K562 (cell line): ENCODE results near the gene PRKCB. TPM values are rescaled to one million over a fixed set of nuclear protein-coding genes. Genes with fewer than 3 reads are reported as not detected.

ENCODE experiments used
- ATAC-seq: fragments of 200-7000 bp; cut with Tn5 transposase; 3 replicates; pipeline ENCODE4 v1.9.1; 2020; ENCODE audit warnings: moderate library complexity
- BruUV-seq: library from RNA; stranded (reverse); fragments of 400-500 nt; replicated peaks from 2 replicates; lab custom pipeline; 2021; lab: Mats Ljungman, UMichigan
- CTCF ChIA-PET: fragments of 300-600 bp; formaldehyde crosslinking; extraction: SDS; loops from one replicate; lab custom pipeline; 2021; ENCODE audit warnings: low intra/inter-chr PET ratio; lab: Yijun Ruan, JAX
- POLR2A ChIA-PET: fragments of 300-600, 350-650 bp; sonication (Branson Sonifier 250); formaldehyde crosslinking; extraction: SDS; loops from one replicate; lab custom pipeline; 2021; ENCODE audit warnings: antibody characterized with exemption, inconsistent platforms; lab: Yijun Ruan, JAX
- DNase-seq, 4 experiments: peaks; one replicate each; pipeline versions ENCODE4 v3.0.0 to v3.0.0-alpha.2; 2011 to 2018; ENCODE audit warnings: low spot score in 3 of 4, mixed read lengths in 3 of 4; ENCODE audit errors: extremely low read depth in 1 of 4
- FAIRE-seq: peaks from 2 replicates; lab custom pipeline; 2011; peaks lifted over from hg19 to GRCh38; lab: Jason Lieb, UNC
- H2AFZ ChIP-seq: 2 replicates; pipeline ENCODE4 v1.6.0; 2011; ENCODE audit warnings: low read depth, low read length, control low read depth, inconsistent platforms
- H3K27ac ChIP-seq: fragments of 200-600 bp; 3 replicates; pipeline ENCODE4 v1.8.0; 2011; ENCODE audit warnings: low read depth, mild to moderate bottlenecking, control low read depth, inconsistent platforms, low read length, moderate library complexity, mixed read lengths; ENCODE audit errors: extremely low read depth
- H3K27me3 ChIP-seq, 2 experiments: fragments of 300-600 bp in 1 of 2; 2 replicates in 1 of 2; 3 replicates in 1 of 2; pipeline versions ENCODE4 v1.6.0 to v1.8.0; 2011; ENCODE audit warnings: inconsistent platforms in 2 of 2, low read length in 2 of 2, mild to moderate bottlenecking in 1 of 2, mixed read lengths in 1 of 2, moderate library complexity in 1 of 2; ENCODE audit not compliant: control insufficient read depth in 2 of 2, insufficient read depth in 2 of 2
- H3K36me3 ChIP-seq: fragments of 300-600 bp; 3 replicates; pipeline ENCODE4 v1.8.0; 2011; ENCODE audit warnings: mild to moderate bottlenecking, low read length, inconsistent platforms; ENCODE audit not compliant: control insufficient read depth, insufficient read depth
- H3K4me1 ChIP-seq, 2 experiments: fragments of 200-600 bp in 1 of 2; replicated peaks in 1 of 2; 2 replicates in 1 of 2; 3 replicates in 1 of 2; pipeline versions ENCODE4 v1.5.1 to v1.8.0; 2011; ENCODE audit warnings: inconsistent platforms in 2 of 2, low read length in 2 of 2, mild to moderate bottlenecking in 1 of 2, mixed read lengths in 1 of 2, moderate library complexity in 1 of 2; ENCODE audit not compliant: control insufficient read depth in 2 of 2, insufficient read depth in 2 of 2
- H3K4me2 ChIP-seq: 2 replicates; pipeline ENCODE4 v1.6.1; 2011; ENCODE audit warnings: low read length, control low read depth, inconsistent platforms, mixed read lengths; ENCODE audit not compliant: insufficient read depth
- H3K4me3 ChIP-seq: fragments of 200-600 bp; sonication (generic), shearing (Covaris generic); 2 replicates; pipeline ENCODE4 v1.5.1; 2016; ENCODE audit warnings: control low read depth, inconsistent platforms
- H3K79me2 ChIP-seq: fragments of 200-600 bp; 3 replicates; pipeline ENCODE4 v1.8.0; 2011; ENCODE audit warnings: low read length, inconsistent platforms; ENCODE audit not compliant: control insufficient read depth, insufficient read depth
- H3K9ac ChIP-seq, 2 experiments: 2 replicates each; pipeline versions ENCODE4 v1.6.0 to v1.6.1; 2011; ENCODE audit warnings: low read depth in 2 of 2, low read length in 2 of 2, control low read depth in 1 of 2, inconsistent platforms in 1 of 2, mild to moderate bottlenecking in 1 of 2, mixed read lengths in 1 of 2; ENCODE audit not compliant: insufficient read depth in 1 of 2
- H3K9me1 ChIP-seq: one replicate; pipeline ENCODE4 v1.6.0; 2011; ENCODE audit warnings: inconsistent platforms, mild to moderate bottlenecking, low read length, moderate library complexity; ENCODE audit not compliant: control insufficient read depth, insufficient read depth
- H3K9me3 ChIP-seq: replicated peaks from 2 replicates; pipeline ENCODE4 v1.5.1; 2011; ENCODE audit warnings: low read depth, low read length, inconsistent platforms; ENCODE audit not compliant: control insufficient read depth, insufficient read depth
- H4K20me1 ChIP-seq: replicated peaks from 2 replicates; pipeline ENCODE4 v1.6.1; 2011; ENCODE audit warnings: low read length, inconsistent platforms, mixed read lengths; ENCODE audit not compliant: control insufficient read depth, insufficient read depth
- BCOR ChIP-seq: fragments of 450-650 bp; IDR thresholded peaks from 2 replicates; pipeline ENCODE4 v1.6.1; 2016
- CBFA2T3 ChIP-seq: fragments of 450-650 bp; IDR thresholded peaks from 2 replicates; pipeline ENCODE4 v1.6.1; 2017
- CREM ChIP-seq: IDR thresholded peaks from 2 replicates; pipeline ENCODE4 v1.6.1; 2014; ENCODE audit warnings: antibody characterized with exemption, low read depth
- ILK ChIP-seq: fragments of 450-650 bp; IDR thresholded peaks from 2 replicates; pipeline ENCODE4 v1.6.1; 2016; ENCODE audit warnings: missing genetic modification characterization, low read depth, mild to moderate bottlenecking, missing compliant biosample characterization, moderate library complexity, borderline replicate concordance
- MECOM ChIP-seq: fragments of 250-450 bp; sonication (Bioruptor Pico); IDR thresholded peaks from 2 replicates; pipeline ENCODE4 v1.8.0; 2022; ENCODE audit warnings: inconsistent platforms
- NR2C2 ChIP-seq, 2 experiments: fragments of 200-800 bp in 1 of 2; sonication (Bioruptor generic) in 1 of 2; sonication (generic) in 1 of 2; formaldehyde crosslinking in 1 of 2; IDR thresholded peaks; 2 replicates each; pipeline versions ENCODE4 v1.6.1 to v1.8.0; 2016 to 2022; ENCODE audit warnings: mild to moderate bottlenecking in 1 of 2, missing compliant biosample characterization in 1 of 2, missing genetic modification characterization in 1 of 2, missing genetic modification reagents in 1 of 2
- RCOR1 ChIP-seq, 2 experiments: IDR thresholded peaks; 2 replicates each; pipeline ENCODE4 v1.6.1; 2012; ENCODE audit warnings: low read depth in 2 of 2, low read length in 2 of 2, borderline replicate concordance in 1 of 2, improper control_type of control experiment in 1 of 2
- TEAD1 ChIP-seq, 2 experiments: fragments of 450-650 bp in 1 of 2; sonication (generic) in 1 of 2; formaldehyde crosslinking; IDR thresholded peaks; 2 replicates each; pipeline versions ENCODE4 v1.4.0 to v1.8.0; 2020 to 2022; ENCODE audit warnings: mild to moderate bottlenecking in 2 of 2, missing genetic modification reagents in 1 of 2
- ZNF12 ChIP-seq: sonication (generic); formaldehyde crosslinking; IDR thresholded peaks from 2 replicates; pipeline ENCODE4 v1.4.0; 2020; ENCODE audit warnings: mild to moderate bottlenecking, missing genetic modification reagents
- ZNF408 ChIP-seq: fragments of 250-450 bp; sonication (Bioruptor Pico); IDR thresholded peaks from 2 replicates; pipeline ENCODE4 v1.4.0; 2020; ENCODE audit warnings: low read depth, mild to moderate bottlenecking, moderate library complexity
- WGBS: fragments of 100-300 bp; shearing (Covaris generic); methylation state at CpG from one replicate; pipeline ENCODE4 v1.1.6; 2016; ENCODE audit warnings: low coverage, mixed read lengths; ENCODE audit not compliant: insufficient coverage; ENCODE audit errors: missing lambda C conversion rate; 5-methylcytosine and 5-hydroxymethylcytosine counted together
- in situ Hi-C: fragments of 300-500 bp; cut with MboI; formaldehyde crosslinking; loops from 4 replicates; pipeline ENCODE4 v1.15.0; 2018; ENCODE audit warnings: inconsistent platforms, mixed read lengths
- intact Hi-C: fragments of 100-400 bp; cut with micrococcal nuclease; formaldehyde crosslinking; loops from 2 replicates; pipeline ENCODE4 v1.14.2; 2022
- polyA plus RNA-seq, 8 experiments: library from polyadenylated mRNA; depleted of rRNA in 4 of 8; stranded (reverse) in 5 of 8; unstranded in 3 of 8; fragments of >200 nt; fragmentation: Nextera tagmentation in 2 of 8; fragmentation: Illumina TruSeq in 1 of 8; extraction: Ambion mirVana in 2 of 8; extraction: Trizol in 1 of 8; gene quantifications; 2 replicates each; pipeline versions ENCODE4 v1.2.1 to v1.2.3, GENCODE V29; 2011 to 2014; ENCODE audit warnings: inconsistent platforms in 1 of 8, missing spikeins in 1 of 8
- total RNA-seq, 7 experiments: library from RNA; depleted of rRNA in 6 of 7; stranded (reverse); fragments of >200 nt in 6 of 7; fragmentation: Illumina TruSeq in 2 of 7; extraction: Trizol in 2 of 7; gene quantifications; 2 replicates each; pipeline versions ENCODE4 v1.2.1 to v1.2.3, GENCODE V29; 2011 to 2021; ENCODE audit warnings: low replicate concordance in 1 of 7
- TF ChIP-seq, protein P1 (sequence below): fragments of 450-650 bp; IDR thresholded peaks from 2 replicates; pipeline ENCODE4 v1.6.1; 2016; ENCODE audit warnings: antibody characterized with exemption
- TF ChIP-seq, protein P2 (sequence below), 2 experiments: fragments of 450-650 bp in 1 of 2; sonication (generic) in 1 of 2; formaldehyde crosslinking in 1 of 2; IDR thresholded peaks in 1 of 2; conservative IDR thresholded peaks in 1 of 2; 2 replicates each; pipeline versions ENCODE4 v1.6.1 to v1.8.1; 2016 to 2023; ENCODE audit warnings: mild to moderate bottlenecking in 2 of 2, moderate library complexity in 2 of 2, inconsistent platforms in 1 of 2, missing genetic modification reagents in 1 of 2

Gene PRKCB
- total and polyA plus RNA-seq, 9 of the 15 experiments (the other 6 are each of a cell fraction or from before 2014, with no cell fraction given), result 49.9 to 276 (median 148) TPM

DNA sequence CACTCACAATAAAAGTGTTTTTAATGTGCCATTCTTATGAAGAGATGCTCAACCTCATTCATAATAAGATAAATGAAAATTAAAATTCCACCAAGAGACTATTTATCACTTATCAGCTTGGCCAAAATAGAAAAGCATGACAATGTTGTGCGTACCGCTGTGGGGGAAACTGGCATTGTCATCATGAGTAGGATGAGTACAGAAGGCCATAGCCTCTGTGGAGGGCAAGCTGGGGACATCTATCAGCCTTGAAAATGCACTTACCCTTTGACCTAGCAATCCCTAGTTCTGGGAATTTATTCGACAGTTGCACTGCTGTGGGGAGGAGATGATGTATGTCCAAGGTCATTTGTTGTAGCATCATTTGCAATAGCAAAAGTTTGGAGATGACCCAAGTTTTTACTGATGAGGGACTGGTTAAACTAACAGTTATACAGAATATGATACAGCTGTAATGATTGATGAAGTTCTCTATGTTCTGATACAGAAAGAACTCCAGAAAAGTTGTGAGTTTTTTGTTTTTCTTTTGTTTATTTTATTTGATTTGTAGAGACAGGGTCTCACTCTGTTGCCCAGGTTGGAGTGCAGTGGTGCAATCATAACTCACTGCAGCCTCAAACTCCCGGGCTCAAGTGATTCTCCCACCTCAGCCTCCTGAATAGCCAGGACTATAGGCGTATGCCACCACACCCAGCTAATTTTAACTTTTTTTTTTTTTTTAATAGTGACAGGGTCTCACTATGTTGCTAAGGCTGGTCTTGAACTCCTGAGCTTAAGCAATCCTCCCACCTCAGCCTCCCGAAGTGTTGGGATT, 13.7 kb upstream of the PRKCB start:
- Histone ChIP-seq H3K9ac (peak overlapping the region in 1 of 2 experiments; percentile 44; a peak in 2 of 4 replicates), H2AFZ (0 out of 2 replicates have a peak overlapping the region, but pooled peaks have one; percentile 76), H3K27me3 (no peaks in the 10 kb centered on the region), H3K79me2 (no peaks in the 10 kb centered on the region), H3K4me2 (peak overlapping the region; percentile 33; the same call in 1 of the 2 replicates), H3K36me3 (no peaks in the 10 kb centered on the region; the same call in 2 of the 3 replicates), H3K4me1 (peaks cover 28 to 50% of the 10 kb centered on the region in 2 experiments), H3K27ac (peak overlapping the region; percentile 82), H3K9me3 (peaks cover 11% of the 10 kb centered on the region), H3K4me3 (no peak overlapping the region), H4K20me1 (no peaks in the 10 kb centered on the region), H3K9me1 (no peaks in the 10 kb centered on the region)
- FAIRE-seq (peak; percentile 99), DNase-seq (peak; percentile 84 to 97 (median 87)), ATAC-seq (peak; percentile 89)
- in situ Hi-C loops, result no loop called here
- WGBS, result 6% methylated on average over 6 of the region's 6 CpGs
- POLR2A ChIA-PET, result interaction anchor here (0.7 to 2.8 kb wide), 8 partner anchors 8 to 37 kb away, joined by 3 to 14 read pairs (median 4); partner anchors contain the start of gene PRKCB
- BruUV-seq, result no TSS peak
- intact Hi-C loops, result loop anchor here (2.0 kb wide), 1 partner anchor 17 kb away; no protein-coding TSS in a partner anchor
- CTCF ChIA-PET, result no interaction called here
- TF ChIP-seq CBFA2T3 (peak; percentile 97), CREM (peak; percentile 69), ZNF408 (CRISPR knock-in tag) (no peak), TEAD1 (CRISPR knock-in tag; IDR thresholded peaks at IDR 0.05) (peak in 1 of 2 experiments; percentile 33; a peak in 1 of 4 replicates), MECOM (peak; percentile 87), NR2C2 (CRISPR knock-in tag; IDR thresholded peaks at IDR 0.05) (peak; percentile 82), NR2C2 (tag; IDR thresholded peaks at IDR 0.05) (peak; percentile 94), RCOR1 (IDR thresholded peaks at IDR 0.05; ENCODE audit: borderline replicate concordance in 1 of 2, low read depth in 2 of 2, low read length in 2 of 2) (peak; percentile 93 to 99; a peak in 3 of 4 replicates), BCOR (peak; percentile 51; the same call in 1 of the 2 replicates), ZNF12 (CRISPR knock-in tag) (no peak), ILK (no peak)
- TF ChIP-seq, protein P1, sequence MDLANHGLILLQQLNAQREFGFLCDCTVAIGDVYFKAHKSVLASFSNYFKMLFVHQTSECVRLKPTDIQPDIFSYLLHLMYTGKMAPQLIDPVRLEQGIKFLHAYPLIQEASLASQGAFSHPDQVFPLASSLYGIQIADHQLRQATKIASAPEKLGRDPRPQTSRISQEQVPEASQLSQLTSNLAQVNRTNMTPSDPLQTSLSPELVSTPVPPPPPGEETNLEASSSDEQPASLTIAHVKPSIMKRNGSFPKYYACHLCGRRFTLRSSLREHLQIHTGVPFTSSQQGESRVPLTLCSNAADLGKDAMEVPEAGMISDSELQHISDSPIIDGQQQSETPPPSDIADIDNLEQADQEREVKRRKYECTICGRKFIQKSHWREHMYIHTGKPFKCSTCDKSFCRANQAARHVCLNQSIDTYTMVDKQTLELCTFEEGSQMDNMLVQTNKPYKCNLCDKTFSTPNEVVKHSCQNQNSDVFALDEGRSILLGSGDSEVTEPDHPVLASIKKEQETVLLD, result peak; percentile 60; the same call in 1 of the 2 replicates
- TF ChIP-seq, protein P2, sequence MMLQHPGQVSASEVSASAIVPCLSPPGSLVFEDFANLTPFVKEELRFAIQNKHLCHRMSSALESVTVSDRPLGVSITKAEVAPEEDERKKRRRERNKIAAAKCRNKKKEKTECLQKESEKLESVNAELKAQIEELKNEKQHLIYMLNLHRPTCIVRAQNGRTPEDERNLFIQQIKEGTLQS (IDR thresholded peaks at IDR 0.05), result peak; percentile 82
- TF ChIP-seq, protein P2 (CRISPR knock-in tag; conservative IDR thresholded peaks at IDR 0.05), result peak; percentile 51; the same call in 1 of the 2 replicates
